OCI-LY1 (cell line): ENCODE data around the gene CATSPERB.
"Not testable (repeated sequence)": the region's sequence is repeated elsewhere in the genome, so short reads cannot be mapped to it uniquely, and the experiment has no call there.

Experiments
- H2AFZ ChIP-seq: fragments of 200-600 bp; sonication (generic), shearing (Covaris generic); 2 replicates; pipeline ENCODE4 v1.6.0; 2014; ENCODE audit warnings: antibody characterized with exemption, mild to moderate bottlenecking, low read length
- H3F3A ChIP-seq: fragments of 200-600 bp; sonication (generic), shearing (Covaris generic); 2 replicates; pipeline ENCODE4 v1.6.0; 2014; ENCODE audit warnings: mild to moderate bottlenecking, antibody characterized with exemption, low read length, moderate library complexity; ENCODE audit not compliant: insufficient read depth
- H3K27ac ChIP-seq: fragments of 200-600 bp; sonication (generic); 2 replicates; pipeline ENCODE4 v1.5.1; 2014; ENCODE audit warnings: low read length, mixed run types, mild to moderate bottlenecking, low read depth; ENCODE audit not compliant: poor library complexity, severe bottlenecking
- H3K27me3 ChIP-seq: fragments of 200-600 bp; sonication (generic); 2 replicates; pipeline ENCODE4 v1.6.0; 2014; ENCODE audit warnings: antibody characterized with exemption, mild to moderate bottlenecking, low read length, moderate library complexity; ENCODE audit not compliant: insufficient read depth
- H3K36me3 ChIP-seq: fragments of 200-600 bp; sonication (generic); 2 replicates; pipeline ENCODE4 v1.6.1; 2014; ENCODE audit warnings: mild to moderate bottlenecking, antibody characterized with exemption, low read length, moderate library complexity, mixed read lengths; ENCODE audit not compliant: insufficient read depth
- H3K4me1 ChIP-seq: fragments of 200-600 bp; sonication (generic); 2 replicates; pipeline ENCODE4 v1.5.1; 2014; ENCODE audit warnings: mild to moderate bottlenecking, low read length, moderate library complexity; ENCODE audit not compliant: insufficient read depth, severe bottlenecking
- H3K4me2 ChIP-seq: fragments of 200-600 bp; sonication (generic), shearing (Covaris generic); 2 replicates; pipeline ENCODE4 v1.6.1; 2014; ENCODE audit warnings: low read length
- H3K4me3 ChIP-seq: fragments of 200-600 bp; sonication (generic); 2 replicates; pipeline ENCODE4 v1.5.1; 2014; ENCODE audit warnings: low read length, low read depth, mild to moderate bottlenecking, mixed read lengths; ENCODE audit not compliant: poor library complexity, severe bottlenecking
- H3K79me2 ChIP-seq: fragments of 200-600 bp; shearing (Covaris generic); 2 replicates; pipeline ENCODE4 v1.6.1; 2016; ENCODE audit warnings: mixed run types, low read length, mixed read lengths; ENCODE audit not compliant: insufficient read depth
- H3K9ac ChIP-seq: fragments of 200-600 bp; sonication (generic), shearing (Covaris generic); 2 replicates; pipeline ENCODE4 v1.6.1; 2014; ENCODE audit warnings: mild to moderate bottlenecking, low read length, mixed read lengths
- H3K9me2 ChIP-seq: fragments of 200-600 bp; sonication (generic), shearing (Covaris generic); 2 replicates; pipeline ENCODE4 v1.6.1; 2014; ENCODE audit warnings: low read depth, mild to moderate bottlenecking, low read length, mixed read lengths
- H3K9me3 ChIP-seq: fragments of 200-600 bp; shearing (Covaris generic); 2 replicates; pipeline ENCODE4 v1.6.1; 2014; ENCODE audit warnings: low read length, mixed read lengths
- H4K20me1 ChIP-seq: fragments of 200-600 bp; sonication (generic), shearing (Covaris generic); 2 replicates; pipeline ENCODE4 v1.6.0; 2016; ENCODE audit warnings: mild to moderate bottlenecking, low read length; ENCODE audit not compliant: insufficient read depth
- CTCF ChIP-seq: fragments of 200-600 bp; sonication (generic), shearing (Covaris generic); IDR thresholded peaks from 2 replicates; pipeline ENCODE4 v1.5.1; 2017; ENCODE audit warnings: mild to moderate bottlenecking, antibody characterized with exemption, low read length, moderate library complexity, mixed read lengths
- EZH2 ChIP-seq: fragments of 200-600 bp; sonication (generic), shearing (Covaris generic); IDR thresholded peaks from 2 replicates; pipeline ENCODE4 v1.8.0; 2017; ENCODE audit warnings: borderline replicate concordance, mixed run types, mild to moderate bottlenecking, antibody characterized with exemption, low read length, moderate library complexity, mixed read lengths

Gene CATSPERB

GRCh38 chr14:91674911-91675310 is 57.0 kb downstream of the CATSPERB start:
- Histone ChIP-seq H3K27ac (no peak overlapping the region), H3K79me2 (no peaks in the 10 kb centered on the region), H3F3A (no peaks in the 10 kb centered on the region), H2AFZ (no peak overlapping the region), H3K9me3 (no peaks in the 10 kb centered on the region; the same call in 1 of the 2 replicates), H3K4me3 (no peak overlapping the region), H3K9ac (no peak overlapping the region), H3K9me2 (no peaks in the 10 kb centered on the region), H3K4me1 (no peaks in the 10 kb centered on the region), H3K27me3 (no peaks in the 10 kb centered on the region), H3K4me2 (no peak overlapping the region), H3K36me3 (no peaks in the 10 kb centered on the region), H4K20me1 (no peaks in the 10 kb centered on the region)
- TF ChIP-seq CTCF (no peak), EZH2 (no peak)

- no peak overlapping the region for H2AFZ ChIP-seq
Observed at GRCh38 chr14:91669867-91670266, 62.0 kb downstream of the CATSPERB start.

GRCh38 chr14:91667101-91667500 is 64.8 kb downstream of the CATSPERB start:
- H3K79me2 ChIP-seq, H3K27ac ChIP-seq, H3K9me3 ChIP-seq, H3K4me2 ChIP-seq, H3F3A ChIP-seq, H2AFZ ChIP-seq, H3K9me2 ChIP-seq, H3K9ac ChIP-seq, H3K4me1 ChIP-seq, H4K20me1 ChIP-seq, H3K36me3 ChIP-seq, H3K4me3 ChIP-seq, H3K27me3 ChIP-seq: not testable (repeated sequence)

More at GRCh38 chr14:91669867-91670266, 62.0 kb downstream of the CATSPERB start:
- Histone ChIP-seq H3K27me3 (no peaks in the 10 kb centered on the region), H3K79me2 (no peaks in the 10 kb centered on the region), H3K9me3 (no peaks in the 10 kb centered on the region), H3K9me2 (no peaks in the 10 kb centered on the region), H3K27ac (no peak overlapping the region), H3K36me3 (no peaks in the 10 kb centered on the region), H3F3A (no peaks in the 10 kb centered on the region), H3K4me2 (no peak overlapping the region), H3K9ac (no peak overlapping the region), H4K20me1 (no peaks in the 10 kb centered on the region), H3K4me1 (no peaks in the 10 kb centered on the region), H3K4me3 (no peak overlapping the region)
- TF ChIP-seq EZH2 (no peak), CTCF (no peak)

GRCh38 chr14:91660790-91661189 is 71.1 kb downstream of the CATSPERB start:
- H3K79me2 ChIP-seq: no peaks in the 10 kb centered on the region
- H2AFZ ChIP-seq: peak overlapping the region; percentile 29; the same call in 1 of the 2 replicates
- no peaks in the 10 kb centered on the region for H3K36me3 ChIP-seq
- no peaks in the 10 kb centered on the region for H4K20me1 ChIP-seq
- no peaks in the 10 kb centered on the region for H3K27me3 ChIP-seq
- H3K9me3 ChIP-seq: no peaks in the 10 kb centered on the region
- H3K4me1 ChIP-seq: no peaks in the 10 kb centered on the region
- TF ChIP-seq EZH2 (no peak), CTCF (no peak)
- no peak overlapping the region for H3K9ac ChIP-seq
- H3K4me3 ChIP-seq: no peak overlapping the region
- no peaks in the 10 kb centered on the region for H3F3A ChIP-seq
- H3K4me2 ChIP-seq: no peak overlapping the region
- no peaks in the 10 kb centered on the region for H3K9me2 ChIP-seq
- H3K27ac ChIP-seq: no peak overlapping the region
